GM12801 (cell line): ENCODE data around the gene CPM.

Experiments used
- CTCF ChIP-seq: IDR thresholded peaks from one replicate; pipeline ENCODE4 v1.5.1; 2011; ENCODE audit warnings: control low read depth; ENCODE audit not compliant: insufficient read length; ENCODE audit errors: extremely low read depth

The CPM gene

GRCh38 chr12:68903511-68903910 is 29.5 kb downstream of the CPM start:
- no peak for TF ChIP-seq CTCF

GRCh38 chr12:68901551-68901950 is 31.4 kb downstream of the CPM start:
- TF ChIP-seq CTCF, result no peak

GRCh38 chr12:68901145-68901544 is 31.8 kb downstream of the CPM start:
- no peak for TF ChIP-seq CTCF

- no peak for TF ChIP-seq CTCF
Measured at GRCh38 chr12:68900241-68900640, 32.7 kb downstream of the CPM start.

- TF ChIP-seq CTCF, result no peak
Measured at GRCh38 chr12:68899251-68899771, 33.7 kb downstream of the CPM start.

GRCh38 chr12:68896881-68897540 is 36.0 kb downstream of the CPM start:
- no peak for TF ChIP-seq CTCF

GRCh38 chr12:68894276-68894855 is 38.6 kb downstream of the CPM start:
- no peak for TF ChIP-seq CTCF
